ENCODE measurements around the gene NEU2.

Gene NEU2

GRCh38 chr2:233012301-233012971, 20.0 kb upstream of the NEU2 start:
- H3K4me3 ChIP-seq (ENCODE audit: low read length) = no peak overlapping the region
- no peaks in the 10 kb centered on the region for H3K36me3 ChIP-seq (replicated peaks; ENCODE audit: insufficient read depth, low read length)
- no peaks in the 10 kb centered on the region for H3K9me3 ChIP-seq (replicated peaks; ENCODE audit: insufficient read depth, low read length)
- H3F3A ChIP-seq (ENCODE audit: insufficient read depth, low read length) = no peaks in the 10 kb centered on the region
- no peak overlapping the region for H3K27ac ChIP-seq (ENCODE audit: low read length)
- DNase-seq = no peak
- no peak overlapping the region for H2AFZ ChIP-seq (ENCODE audit: low read length)
- no peak overlapping the region for H3K9ac ChIP-seq (ENCODE audit: low read length)
- no peaks in the 10 kb centered on the region for H3K9me2 ChIP-seq (replicated peaks; ENCODE audit: insufficient read depth, low read length)
- TF ChIP-seq, protein P1, sequence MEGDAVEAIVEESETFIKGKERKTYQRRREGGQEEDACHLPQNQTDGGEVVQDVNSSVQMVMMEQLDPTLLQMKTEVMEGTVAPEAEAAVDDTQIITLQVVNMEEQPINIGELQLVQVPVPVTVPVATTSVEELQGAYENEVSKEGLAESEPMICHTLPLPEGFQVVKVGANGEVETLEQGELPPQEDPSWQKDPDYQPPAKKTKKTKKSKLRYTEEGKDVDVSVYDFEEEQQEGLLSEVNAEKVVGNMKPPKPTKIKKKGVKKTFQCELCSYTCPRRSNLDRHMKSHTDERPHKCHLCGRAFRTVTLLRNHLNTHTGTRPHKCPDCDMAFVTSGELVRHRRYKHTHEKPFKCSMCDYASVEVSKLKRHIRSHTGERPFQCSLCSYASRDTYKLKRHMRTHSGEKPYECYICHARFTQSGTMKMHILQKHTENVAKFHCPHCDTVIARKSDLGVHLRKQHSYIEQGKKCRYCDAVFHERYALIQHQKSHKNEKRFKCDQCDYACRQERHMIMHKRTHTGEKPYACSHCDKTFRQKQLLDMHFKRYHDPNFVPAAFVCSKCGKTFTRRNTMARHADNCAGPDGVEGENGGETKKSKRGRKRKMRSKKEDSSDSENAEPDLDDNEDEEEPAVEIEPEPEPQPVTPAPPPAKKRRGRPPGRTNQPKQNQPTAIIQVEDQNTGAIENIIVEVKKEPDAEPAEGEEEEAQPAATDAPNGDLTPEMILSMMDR (IDR thresholded peaks at IDR 0.05; ENCODE audit: low read length) = no peak
- TF ChIP-seq EZH2phosphoT487 (IDR thresholded peaks at IDR 0.05; ENCODE audit: low read length) (no peak), EZH2 (optimal IDR thresholded peaks at IDR 0.05; ENCODE audit: low read depth, low read length) (no peak)
- H3K4me2 ChIP-seq (ENCODE audit: low read depth, low read length) = no peak overlapping the region
- no peaks in the 10 kb centered on the region for H3K4me1 ChIP-seq (ENCODE audit: low read length)
- no peaks in the 10 kb centered on the region for H4K20me1 ChIP-seq (ENCODE audit: insufficient read depth, low read length)
- no peaks in the 10 kb centered on the region for H3K27me3 ChIP-seq (replicated peaks; ENCODE audit: insufficient read depth, low read length)
- no peaks in the 10 kb centered on the region for H3K79me2 ChIP-seq (ENCODE audit: low read length)

- no peak within 1 kb of the TSS for H3K4me2 ChIP-seq (ENCODE audit: low read depth, low read length)
- no peak for DNase-seq
- no peak for TF ChIP-seq EZH2 (optimal IDR thresholded peaks at IDR 0.05; ENCODE audit: low read depth, low read length)
- no peak for TF ChIP-seq EZH2phosphoT487 (IDR thresholded peaks at IDR 0.05; ENCODE audit: low read length)
- TF ChIP-seq, protein P1 (IDR thresholded peaks at IDR 0.05; ENCODE audit: low read length) = no peak
- H2AFZ ChIP-seq (ENCODE audit: low read length) = no peak within 1 kb of the TSS
- no peaks in the 10 kb centered on the region for H4K20me1 ChIP-seq (ENCODE audit: insufficient read depth, low read length)
- H3F3A ChIP-seq (ENCODE audit: insufficient read depth, low read length) = no peaks in the 10 kb centered on the region
- H3K9me3 ChIP-seq (replicated peaks; ENCODE audit: insufficient read depth, low read length) = no peaks in the 10 kb centered on the region
- H3K9me2 ChIP-seq (replicated peaks; ENCODE audit: insufficient read depth, low read length) = no peaks in the 10 kb centered on the region
- no peak within 1 kb of the TSS for H3K9ac ChIP-seq (ENCODE audit: low read length)
- no peaks in the 10 kb centered on the region for H3K27me3 ChIP-seq (replicated peaks; ENCODE audit: insufficient read depth, low read length)
- H3K4me1 ChIP-seq (ENCODE audit: low read length) = no peaks in the 10 kb centered on the region
- no peaks in the 10 kb centered on the region for H3K36me3 ChIP-seq (replicated peaks; ENCODE audit: insufficient read depth, low read length)
- no peak within 1 kb of the TSS for H3K27ac ChIP-seq (ENCODE audit: low read length)
- H3K79me2 ChIP-seq (ENCODE audit: low read length) = no peaks in the 10 kb centered on the region
- no peak within 1 kb of the TSS for H3K4me3 ChIP-seq (ENCODE audit: low read length)
Observed at GRCh38 chr2:233013027-233013461, 19.4 kb upstream of the NEU2 start, which contains the start of gene NGEF. Gene NGEF, minus strand, starts transcription at chr2:233013256. Its CDS starts 38,366 bp downstream, at chr2:232974890.

- no peaks in the 10 kb centered on the region for H3K9me2 ChIP-seq (replicated peaks; ENCODE audit: insufficient read depth, low read length)
- no peaks in the 10 kb centered on the region for H3K36me3 ChIP-seq (replicated peaks; ENCODE audit: insufficient read depth, low read length)
- H3K79me2 ChIP-seq (ENCODE audit: low read length) = no peaks in the 10 kb centered on the region
- no peak overlapping the region for H3K27ac ChIP-seq (ENCODE audit: low read length)
- H3K27me3 ChIP-seq (replicated peaks; ENCODE audit: insufficient read depth, low read length) = no peaks in the 10 kb centered on the region
- no peak overlapping the region for H3K4me3 ChIP-seq (ENCODE audit: low read length)
- H4K20me1 ChIP-seq (ENCODE audit: insufficient read depth, low read length) = no peaks in the 10 kb centered on the region
- TF ChIP-seq EZH2 (optimal IDR thresholded peaks at IDR 0.05; ENCODE audit: low read depth, low read length) (no peak), EZH2phosphoT487 (IDR thresholded peaks at IDR 0.05; ENCODE audit: low read length) (no peak)
- TF ChIP-seq, protein P1 (IDR thresholded peaks at IDR 0.05; ENCODE audit: low read length) = no peak
- H3K9ac ChIP-seq (ENCODE audit: low read length) = no peak overlapping the region
- no peak overlapping the region for H2AFZ ChIP-seq (ENCODE audit: low read length)
- no peaks in the 10 kb centered on the region for H3K4me1 ChIP-seq (ENCODE audit: low read length)
- H3K9me3 ChIP-seq (replicated peaks; ENCODE audit: insufficient read depth, low read length) = no peaks in the 10 kb centered on the region
- no peaks in the 10 kb centered on the region for H3F3A ChIP-seq (ENCODE audit: insufficient read depth, low read length)
- DNase-seq = no peak
- H3K4me2 ChIP-seq (ENCODE audit: low read depth, low read length) = no peak overlapping the region
Observed at GRCh38 chr2:233013650-233014049, 18.8 kb upstream of the NEU2 start.
